OCI-LY1 (cell line): ENCODE data around the gene TROAP.

Source experiments
- H2AFZ ChIP-seq: fragments of 200-600 bp; sonication (generic), shearing (Covaris generic); 2 replicates; pipeline ENCODE4 v1.6.0; 2014; ENCODE audit warnings: antibody characterized with exemption, mild to moderate bottlenecking, low read length
- H3F3A ChIP-seq: fragments of 200-600 bp; sonication (generic), shearing (Covaris generic); 2 replicates; pipeline ENCODE4 v1.6.0; 2014; ENCODE audit warnings: mild to moderate bottlenecking, antibody characterized with exemption, low read length, moderate library complexity; ENCODE audit not compliant: insufficient read depth
- H3K27ac ChIP-seq: fragments of 200-600 bp; sonication (generic); 2 replicates; pipeline ENCODE4 v1.5.1; 2014; ENCODE audit warnings: low read length, mixed run types, mild to moderate bottlenecking, low read depth; ENCODE audit not compliant: poor library complexity, severe bottlenecking
- H3K27me3 ChIP-seq: fragments of 200-600 bp; sonication (generic); 2 replicates; pipeline ENCODE4 v1.6.0; 2014; ENCODE audit warnings: antibody characterized with exemption, mild to moderate bottlenecking, low read length, moderate library complexity; ENCODE audit not compliant: insufficient read depth
- H3K36me3 ChIP-seq: fragments of 200-600 bp; sonication (generic); 2 replicates; pipeline ENCODE4 v1.6.1; 2014; ENCODE audit warnings: mild to moderate bottlenecking, antibody characterized with exemption, low read length, moderate library complexity, mixed read lengths; ENCODE audit not compliant: insufficient read depth
- H3K4me1 ChIP-seq: fragments of 200-600 bp; sonication (generic); 2 replicates; pipeline ENCODE4 v1.5.1; 2014; ENCODE audit warnings: mild to moderate bottlenecking, low read length, moderate library complexity; ENCODE audit not compliant: insufficient read depth, severe bottlenecking
- H3K4me2 ChIP-seq: fragments of 200-600 bp; sonication (generic), shearing (Covaris generic); 2 replicates; pipeline ENCODE4 v1.6.1; 2014; ENCODE audit warnings: low read length
- H3K4me3 ChIP-seq: fragments of 200-600 bp; sonication (generic); 2 replicates; pipeline ENCODE4 v1.5.1; 2014; ENCODE audit warnings: low read length, low read depth, mild to moderate bottlenecking, mixed read lengths; ENCODE audit not compliant: poor library complexity, severe bottlenecking
- H3K79me2 ChIP-seq: fragments of 200-600 bp; shearing (Covaris generic); 2 replicates; pipeline ENCODE4 v1.6.1; 2016; ENCODE audit warnings: mixed run types, low read length, mixed read lengths; ENCODE audit not compliant: insufficient read depth
- H3K9ac ChIP-seq: fragments of 200-600 bp; sonication (generic), shearing (Covaris generic); 2 replicates; pipeline ENCODE4 v1.6.1; 2014; ENCODE audit warnings: mild to moderate bottlenecking, low read length, mixed read lengths
- H3K9me2 ChIP-seq: fragments of 200-600 bp; sonication (generic), shearing (Covaris generic); 2 replicates; pipeline ENCODE4 v1.6.1; 2014; ENCODE audit warnings: low read depth, mild to moderate bottlenecking, low read length, mixed read lengths
- H3K9me3 ChIP-seq: fragments of 200-600 bp; shearing (Covaris generic); 2 replicates; pipeline ENCODE4 v1.6.1; 2014; ENCODE audit warnings: low read length, mixed read lengths
- H4K20me1 ChIP-seq: fragments of 200-600 bp; sonication (generic), shearing (Covaris generic); 2 replicates; pipeline ENCODE4 v1.6.0; 2016; ENCODE audit warnings: mild to moderate bottlenecking, low read length; ENCODE audit not compliant: insufficient read depth
- CTCF ChIP-seq: fragments of 200-600 bp; sonication (generic), shearing (Covaris generic); IDR thresholded peaks from 2 replicates; pipeline ENCODE4 v1.5.1; 2017; ENCODE audit warnings: mild to moderate bottlenecking, antibody characterized with exemption, low read length, moderate library complexity, mixed read lengths
- EZH2 ChIP-seq: fragments of 200-600 bp; sonication (generic), shearing (Covaris generic); IDR thresholded peaks from 2 replicates; pipeline ENCODE4 v1.8.0; 2017; ENCODE audit warnings: borderline replicate concordance, mixed run types, mild to moderate bottlenecking, antibody characterized with exemption, low read length, moderate library complexity, mixed read lengths

Gene TROAP

GRCh38 chr12:49288412-49288853 lies 34.6 kb upstream of the TROAP start:
- H3K27ac ChIP-seq, result no peak overlapping the region
- no peak for TF ChIP-seq EZH2
- TF ChIP-seq CTCF, result peak; percentile 97
- H3K9me3 ChIP-seq, result no peaks in the 10 kb centered on the region
- no peaks in the 10 kb centered on the region for H3K36me3 ChIP-seq
- H2AFZ ChIP-seq, result no peak overlapping the region
- H3K27me3 ChIP-seq, result no peaks in the 10 kb centered on the region; the same call in 1 of the 2 replicates
- H3K9ac ChIP-seq, result no peak overlapping the region
- no peak overlapping the region for H3K4me2 ChIP-seq
- no peaks in the 10 kb centered on the region for H3K9me2 ChIP-seq
- no peaks in the 10 kb centered on the region for H3F3A ChIP-seq
- H4K20me1 ChIP-seq, result no peaks in the 10 kb centered on the region
- H3K79me2 ChIP-seq, result no peaks in the 10 kb centered on the region
- no peak overlapping the region for H3K4me3 ChIP-seq
- H3K4me1 ChIP-seq, result no peaks in the 10 kb centered on the region

- TF ChIP-seq EZH2 (no peak), CTCF (no peak)
- Histone ChIP-seq H3K27ac (no peak overlapping the region), H3K4me2 (no peak overlapping the region), H3K4me3 (no peak overlapping the region), H3K4me1 (no peaks in the 10 kb centered on the region), H3K36me3 (no peaks in the 10 kb centered on the region), H3K79me2 (no peaks in the 10 kb centered on the region), H3K9me3 (no peaks in the 10 kb centered on the region), H3F3A (no peaks in the 10 kb centered on the region), H3K9ac (no peak overlapping the region), H3K27me3 (no peaks in the 10 kb centered on the region; the same call in 1 of the 2 replicates), H2AFZ (no peak overlapping the region), H3K9me2 (no peaks in the 10 kb centered on the region), H4K20me1 (no peaks in the 10 kb centered on the region)
Measured at GRCh38 chr12:49288922-49289555, 34.0 kb upstream of the TROAP start.

GRCh38 chr12:49292729-49293055 lies 30.4 kb upstream of the TROAP start:
- Histone ChIP-seq H4K20me1 (no peaks in the 10 kb centered on the region), H3K36me3 (no peaks in the 10 kb centered on the region), H2AFZ (no peak overlapping the region), H3K27me3 (peaks cover 4% of the 10 kb centered on the region; the same call in 1 of the 2 replicates), H3F3A (no peaks in the 10 kb centered on the region), H3K79me2 (no peaks in the 10 kb centered on the region), H3K4me3 (no peak overlapping the region), H3K4me1 (peaks cover 8% of the 10 kb centered on the region), H3K27ac (no peak overlapping the region), H3K4me2 (no peak overlapping the region), H3K9me2 (no peaks in the 10 kb centered on the region), H3K9ac (no peak overlapping the region), H3K9me3 (no peaks in the 10 kb centered on the region)
- TF ChIP-seq CTCF (no peak), EZH2 (no peak)
